Fibroblast of mammary gland (primary cell): Measurements from ENCODE around the gene CSNK1D.

Source experiments
- DNase-seq: peaks from one replicate; pipeline ENCODE4 v3.0.0-alpha.2; 2010; ENCODE audit warnings: low read depth
- H3K4me3 ChIP-seq: 2 replicates; pipeline ENCODE4 v1.5.1; 2011; ENCODE audit warnings: low read depth, mild to moderate bottlenecking, low read length, moderate library complexity; ENCODE audit not compliant: control insufficient read depth
- CTCF ChIP-seq: conservative IDR thresholded peaks from 2 replicates; pipeline ENCODE4 v1.5.1; 2011; ENCODE audit warnings: low read depth, low read length, inconsistent platforms; ENCODE audit not compliant: control insufficient read depth, insufficient read depth

Gene CSNK1D

GRCh38 chr17:82319619-82320062 is 46.1 kb upstream of the CSNK1D start:
- no peak for TF ChIP-seq CTCF
- no peak overlapping the region for H3K4me3 ChIP-seq
- DNase-seq, result no peak

- H3K4me3 ChIP-seq, result no peak overlapping the region
- no peak for DNase-seq
- TF ChIP-seq CTCF, result no peak
Measured at GRCh38 chr17:82318772-82319606, 45.5 kb upstream of the CSNK1D start.

GRCh38 chr17:82318169-82318498 is 44.6 kb upstream of the CSNK1D start:
- no peak for DNase-seq
- H3K4me3 ChIP-seq, result no peak overlapping the region
- TF ChIP-seq CTCF, result no peak

- TF ChIP-seq CTCF, result no peak
- H3K4me3 ChIP-seq, result no peak within 1 kb of the TSS
- DNase-seq, result no peak
Measured at GRCh38 chr17:82317394-82318168, 44.1 kb upstream of the CSNK1D start, which contains the start of gene CD7. Gene CD7, minus strand, starts transcription at chr17:82317608. Its CDS starts 113 bp downstream, at chr17:82317495.

- H3K4me3 ChIP-seq, result no peak overlapping the region
- no peak for TF ChIP-seq CTCF
- no peak for DNase-seq
Measured at GRCh38 chr17:82316651-82317393, 43.3 kb upstream of the CSNK1D start.

- H3K4me3 ChIP-seq, result no peak overlapping the region
- no peak for DNase-seq
- TF ChIP-seq CTCF, result no peak
Measured at GRCh38 chr17:82315703-82316358, 42.3 kb upstream of the CSNK1D start.
